ENCODE results near the gene DTX3.
A peak's percentile ranks its signal among the peaks of the same experiment; 100 is the strongest.
"Not testable (repeated sequence)": the region's sequence is repeated elsewhere in the genome, so short reads cannot be mapped to it uniquely, and the experiment has no call there.

Gene DTX3

DNA sequence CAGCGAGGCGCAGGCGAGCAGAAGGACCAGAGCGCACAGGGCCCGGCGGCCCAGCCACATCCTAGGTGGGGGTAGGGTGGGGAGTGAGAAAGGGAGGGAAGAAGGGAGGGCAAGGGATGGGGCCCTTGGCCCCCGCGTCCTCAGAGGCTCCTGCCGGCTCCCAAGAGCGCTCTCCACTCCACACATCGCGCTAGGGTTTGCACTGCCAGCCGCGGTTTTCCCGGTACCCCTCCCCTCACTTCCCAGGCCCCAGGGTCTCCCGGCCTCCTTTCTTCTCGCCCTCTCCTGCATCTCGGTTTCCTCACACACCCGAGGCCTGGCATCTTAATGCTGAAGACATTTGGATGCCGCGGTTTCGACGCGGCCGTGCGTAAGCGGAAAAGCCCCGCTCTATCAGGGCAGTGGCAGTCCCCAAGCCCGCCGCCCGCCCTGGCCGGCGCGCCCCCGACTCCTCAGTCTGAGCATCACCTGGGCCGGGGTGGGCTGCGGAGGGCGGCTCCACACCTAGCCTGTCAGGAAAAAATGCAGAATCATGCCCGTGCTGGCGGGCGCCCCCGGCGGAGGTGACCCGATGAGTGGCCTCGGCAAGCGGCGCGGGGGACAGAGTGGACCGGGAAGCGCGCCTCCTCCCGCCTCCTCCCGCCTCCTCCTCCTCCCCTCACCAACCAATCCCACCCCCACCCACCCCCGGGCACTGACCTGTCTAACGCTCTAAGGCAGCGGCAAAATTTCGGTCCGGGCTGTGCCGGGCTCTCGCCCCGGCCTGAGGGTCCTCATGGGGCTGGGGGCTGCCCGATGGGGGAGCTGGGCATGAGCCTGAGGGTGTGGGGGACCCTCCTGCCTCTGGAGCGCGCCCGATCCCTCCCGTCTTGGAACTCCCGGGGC is 27.7 kb downstream of the DTX3 start:
- DNase-seq (ENCODE audit: low spot score), result peak; percentile 66

GRCh38 chr12:57632958-57633840 is 28.6 kb downstream of the DTX3 start, which contains the start of gene B4GALNT1:
B4GALNT1 (minus strand) TSS chr12:57633201; CDS start chr12:57632132, 1,069 bp downstream.
- peak; percentile 90 for DNase-seq (ENCODE audit: low spot score)

- not testable (repeated sequence) for DNase-seq (ENCODE audit: low spot score)
Measured at GRCh38 chr12:57636731-57637130, 32.1 kb downstream of the DTX3 start.

- DNase-seq (ENCODE audit: low spot score), result no peak
Measured at GRCh38 chr12:57637364-57637763, 32.7 kb downstream of the DTX3 start.

DNA sequence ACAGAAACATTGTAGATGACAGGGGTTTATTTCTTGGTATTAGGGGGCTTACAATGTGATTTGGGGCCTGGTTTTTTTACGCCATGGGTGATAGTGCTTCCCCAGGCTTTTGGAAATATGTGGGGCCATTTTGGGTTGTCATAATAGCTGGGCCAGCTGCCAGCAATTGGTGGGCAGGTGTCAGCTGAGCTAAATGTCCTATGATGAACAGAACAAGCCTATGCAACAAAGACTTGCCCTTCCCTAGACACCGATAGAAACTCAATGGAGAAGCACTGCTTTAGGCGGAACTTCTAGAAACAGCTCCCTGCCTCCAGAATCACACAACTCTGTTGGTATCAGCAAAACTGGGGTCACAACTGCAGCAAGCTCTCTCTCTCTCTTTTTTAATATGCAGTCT is 33.5 kb downstream of the DTX3 start:
- DNase-seq (ENCODE audit: low spot score), result no peak

DNA sequence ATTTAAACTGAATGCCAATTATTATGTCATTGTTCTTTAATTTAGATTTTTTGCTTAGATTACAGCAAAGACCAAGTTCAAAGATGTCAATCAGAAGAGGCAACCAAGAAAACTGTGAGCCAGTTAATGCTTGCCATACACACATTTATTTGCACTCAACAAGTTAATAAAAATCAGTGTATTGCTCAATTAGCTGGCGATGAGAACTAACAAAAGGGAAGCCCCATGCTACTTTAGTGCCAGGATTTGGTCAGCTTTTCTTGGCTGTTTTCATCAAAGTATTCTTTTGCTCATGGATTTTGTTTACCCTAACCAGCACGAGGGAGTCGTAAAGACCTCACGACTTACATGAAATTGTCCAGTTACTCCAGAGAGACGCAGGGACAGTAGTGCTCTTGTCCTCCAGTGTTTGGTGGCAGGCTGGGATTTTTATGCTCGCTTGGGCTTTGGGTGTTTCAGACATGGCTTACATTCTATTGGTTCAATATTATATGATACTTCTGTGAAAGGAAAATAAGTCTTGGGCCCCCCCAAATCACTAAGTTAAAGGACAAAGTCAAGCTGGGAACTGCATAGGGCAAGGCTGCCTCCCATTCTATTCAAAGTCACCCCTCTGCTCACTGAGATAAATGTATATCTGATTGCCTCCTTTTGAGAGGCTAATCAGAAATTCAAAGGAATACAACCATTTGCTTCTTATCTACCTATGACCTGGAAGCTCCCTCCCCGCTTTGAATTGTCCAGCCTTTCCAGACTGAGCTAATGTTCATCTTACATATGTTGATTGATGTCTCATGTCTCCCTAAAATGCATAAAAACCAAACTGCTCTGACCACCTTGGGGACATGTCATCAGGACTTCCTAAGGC is 35.8 kb downstream of the DTX3 start:
- no peak for DNase-seq (ENCODE audit: low spot score)

- DNase-seq (ENCODE audit: low spot score), result no peak
Measured at GRCh38 chr12:57641699-57642442, 37.2 kb downstream of the DTX3 start.

- not testable (repeated sequence) for DNase-seq (ENCODE audit: low spot score)
Measured at GRCh38 chr12:57645990-57646658, 41.5 kb downstream of the DTX3 start.

DNA sequence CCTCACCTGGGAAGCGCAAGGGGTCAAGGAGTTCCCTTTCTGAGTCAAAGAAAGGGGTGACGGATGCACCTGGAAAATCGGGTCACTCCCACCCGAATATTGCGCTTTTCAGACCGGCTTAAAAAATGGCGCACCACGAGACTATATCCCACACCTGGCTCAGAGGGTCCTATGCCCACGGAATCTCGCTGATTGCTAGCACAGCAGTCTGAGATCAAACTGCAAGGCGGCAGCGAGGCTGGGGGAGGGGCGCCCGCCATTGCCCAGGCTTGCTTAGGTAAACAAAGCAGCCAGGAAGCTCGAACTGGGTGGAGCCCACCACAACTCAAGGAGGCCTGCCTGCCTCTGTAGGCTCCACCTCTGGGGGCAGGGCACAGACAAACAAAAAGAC is 42.0 kb downstream of the DTX3 start:
- DNase-seq (ENCODE audit: low spot score), result not testable (repeated sequence)

- no peak for DNase-seq (ENCODE audit: low spot score)
Measured at GRCh38 chr12:57654042-57654441, 49.4 kb downstream of the DTX3 start.

GRCh38 chr12:57655541-57656240 is 51.1 kb downstream of the DTX3 start:
- DNase-seq (ENCODE audit: low spot score), result no peak

DNA sequence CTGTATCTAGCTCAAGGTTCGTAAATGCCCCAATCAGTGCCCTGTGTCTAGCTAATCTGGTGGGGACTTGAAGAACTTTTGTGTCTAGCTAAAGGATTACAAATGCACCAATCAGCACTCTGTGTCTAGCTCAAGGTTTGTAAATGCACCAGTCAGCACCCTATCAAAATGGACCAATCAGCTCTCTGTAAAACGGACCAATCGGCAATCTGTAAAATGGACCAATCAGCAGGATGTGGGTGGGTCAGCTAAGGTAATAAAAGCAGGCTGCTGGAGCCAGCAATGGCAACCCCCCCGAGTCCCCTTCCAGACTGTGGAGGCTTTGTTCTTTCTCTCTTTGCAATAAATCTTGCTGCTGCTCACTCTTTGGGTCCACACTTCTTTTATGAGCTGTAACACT is 51.8 kb downstream of the DTX3 start:
- not testable (repeated sequence) for DNase-seq (ENCODE audit: low spot score)

DNA sequence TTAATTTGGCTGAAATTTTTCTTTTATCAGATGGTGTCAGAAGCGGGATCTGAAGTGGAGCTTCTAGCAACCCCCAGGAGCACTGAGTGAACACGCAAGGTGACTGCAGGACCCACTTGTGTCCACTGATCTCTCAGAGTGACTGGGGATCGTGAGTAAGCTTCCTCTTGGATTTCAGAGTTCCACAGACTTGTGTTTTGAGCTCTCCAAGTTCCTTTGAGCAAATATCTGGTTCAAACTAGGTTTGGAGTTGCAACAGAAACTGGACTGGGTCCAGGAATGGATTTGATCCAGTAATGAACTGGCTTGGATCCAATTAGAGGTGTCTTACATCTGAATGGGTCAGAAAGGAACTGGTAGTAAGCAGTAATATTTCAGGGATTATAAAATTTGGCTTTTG is 53.1 kb downstream of the DTX3 start:
- no peak for DNase-seq (ENCODE audit: low spot score)

- DNase-seq (ENCODE audit: low spot score), result no peak
Measured at GRCh38 chr12:57658890-57659289, 54.3 kb downstream of the DTX3 start.
